Prostate gland (tissue), 2 donors: ENCODE results near the gene CPOX. TPM values are rescaled to one million over a fixed set of nuclear protein-coding genes. Genes with fewer than 3 reads are reported as not detected.

Experiments
- DNase-seq: peaks from one replicate; pipeline ENCODE4 v3.0.0-alpha.2; 2019; ENCODE audit warnings: low spot score
- H3K27ac ChIP-seq, 2 donors: fragments of 200-600 bp; sonication (generic); 2 replicates each; pipeline ENCODE4 v1.5.1; 2017 to 2019
- H3K27me3 ChIP-seq: fragments of 200-600 bp; sonication (generic); replicated peaks from 2 replicates; pipeline ENCODE4 v1.5.1; 2019; ENCODE audit not compliant: insufficient read depth
- H3K36me3 ChIP-seq, 2 donors: fragments of 200-600 bp; sonication (generic); 1 replicate in 1 of 2; 2 replicates in 1 of 2; pipeline versions ENCODE4 v1.5.1 to v1.8.1; 2017 to 2019
- H3K4me1 ChIP-seq: fragments of 200-600 bp; sonication (generic); replicated peaks from 2 replicates; pipeline ENCODE4 v1.5.1; 2019
- H3K4me3 ChIP-seq, 2 donors: fragments of 200-600 bp; sonication (generic); 2 replicates each; pipeline ENCODE4 v1.5.1; 2017 to 2019
- H3K9me3 ChIP-seq: fragments of 200-600 bp; sonication (generic); 2 replicates; pipeline ENCODE4 v1.5.1; 2017
- CTCF ChIP-seq, 4 experiments: fragments of 200-600 bp in 2 of 4; fragments of 450-650 bp in 2 of 4; sonication (generic) in 2 of 4; IDR thresholded peaks; 1 replicate in 3 of 4; 2 replicates in 1 of 4; pipeline ENCODE4 v1.5.1; 2016 to 2019; ENCODE audit warnings: antibody characterized with exemption in 4 of 4, mild to moderate bottlenecking in 2 of 4, moderate library complexity in 2 of 4
- POLR2A ChIP-seq: fragments of 450-650 bp; IDR thresholded peaks from one replicate; pipeline ENCODE4 v1.6.1; 2016; ENCODE audit warnings: antibody characterized with exemption, mild to moderate bottlenecking
- POLR2AphosphoS5 ChIP-seq: sonication (generic); formaldehyde crosslinking; IDR thresholded peaks from one replicate; pipeline ENCODE4 v1.6.1; 2017; ENCODE audit warnings: antibody characterized with exemption
- WGBS: methylation state at CpG from one replicate; pipeline ENCODE4 v1.1.5; 2018; 5-methylcytosine and 5-hydroxymethylcytosine counted together
- intact Hi-C: fragments of 100-400 bp; cut with DNase I; formaldehyde crosslinking; loops from one replicate; pipeline ENCODE4 v1.14.2; 2022
- total RNA-seq, 2 donors: library from RNA; depleted of rRNA; stranded (reverse); fragments of >200 nt; gene quantifications; one replicate each; pipeline ENCODE4 v1.1.0, GENCODE V29; 2016

CPOX gene
- total RNA-seq, 2 donors from 2014 or later = 25.3 to 25.6 TPM

DNA sequence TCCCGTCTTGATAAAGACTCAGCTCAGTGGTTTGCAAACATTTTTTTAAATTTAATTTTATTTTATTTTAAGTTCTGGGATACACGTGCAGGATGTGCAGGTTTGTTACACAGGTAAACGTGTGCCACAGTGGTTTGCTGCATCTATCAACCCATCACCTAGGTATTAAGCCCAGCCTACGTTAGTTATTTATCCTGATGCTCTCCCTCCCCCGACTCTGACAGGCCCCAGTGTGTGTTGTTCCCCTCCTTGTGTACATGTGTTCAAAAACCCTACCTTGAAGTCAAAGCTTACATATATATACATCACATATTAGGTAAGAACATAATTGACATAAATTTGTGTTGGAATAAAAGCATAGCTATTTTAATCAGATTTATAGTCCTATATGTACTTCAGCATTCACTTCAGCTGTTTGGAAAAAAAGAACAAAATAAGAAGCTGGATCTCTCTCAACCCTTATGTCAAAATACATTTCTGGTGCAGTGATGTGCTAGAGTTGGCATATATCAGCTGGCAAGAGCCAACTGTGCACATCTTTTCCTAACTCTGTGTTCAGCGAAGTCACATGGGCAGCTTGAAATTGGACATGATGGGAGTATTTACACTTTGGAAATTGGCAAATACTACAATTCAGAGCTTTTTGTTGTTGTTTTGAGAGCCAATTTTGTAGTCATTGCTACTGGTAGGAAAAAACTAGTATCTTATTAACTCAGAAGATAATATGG lies 35.1 kb downstream of the CPOX start:
- no peak for DNase-seq
- no peak overlapping the region for H3K4me3 ChIP-seq
- no peaks in the 10 kb centered on the region for H3K36me3 ChIP-seq
- no peak overlapping the region for H3K27ac ChIP-seq
- intact Hi-C loops = no loop called here
- WGBS = 79% methylated on average over 6 of the region's 6 CpGs
- H3K9me3 ChIP-seq = no peaks in the 10 kb centered on the region
- no peaks in the 10 kb centered on the region for H3K4me1 ChIP-seq
- TF ChIP-seq CTCF (IDR thresholded peaks at IDR 0.05) = no peak
- TF ChIP-seq POLR2AphosphoS5 = no peak
- TF ChIP-seq POLR2A = no peak
- no peaks in the 10 kb centered on the region for H3K27me3 ChIP-seq

- no peak for TF ChIP-seq POLR2AphosphoS5
- TF ChIP-seq POLR2A = no peak
- TF ChIP-seq CTCF (IDR thresholded peaks at IDR 0.05) = no peak
- Histone ChIP-seq H3K27me3 (no peaks in the 10 kb centered on the region), H3K9me3 (no peaks in the 10 kb centered on the region), H3K36me3 (no peaks in the 10 kb centered on the region), H3K4me1 (no peaks in the 10 kb centered on the region), H3K27ac (no peak overlapping the region), H3K4me3 (no peak overlapping the region)
- WGBS = 70% methylated on average over 4 of the region's 4 CpGs
- no peak for DNase-seq
- intact Hi-C loops = no loop called here
These were observed 35.9 kb downstream of the CPOX start for GRCh38 chr3:98557324-98558010.

- TF ChIP-seq POLR2AphosphoS5 (no peak), POLR2A (no peak), CTCF (IDR thresholded peaks at IDR 0.05) (no peak)
- intact Hi-C loops = no loop called here
- Histone ChIP-seq H3K4me3 (no peak overlapping the region), H3K36me3 (no peaks in the 10 kb centered on the region), H3K4me1 (no peaks in the 10 kb centered on the region), H3K27me3 (no peaks in the 10 kb centered on the region), H3K27ac (no peak overlapping the region), H3K9me3 (no peaks in the 10 kb centered on the region)
- no peak for DNase-seq
- WGBS = 84% methylated on average over 7 of the region's 7 CpGs
These were observed 37.0 kb downstream of the CPOX start for GRCh38 chr3:98556164-98557130.

GRCh38 chr3:98555025-98555379 lies 38.4 kb downstream of the CPOX start:
- Histone ChIP-seq H3K27ac (no peak overlapping the region), H3K4me1 (no peaks in the 10 kb centered on the region), H3K4me3 (no peak overlapping the region), H3K36me3 (no peaks in the 10 kb centered on the region), H3K27me3 (no peaks in the 10 kb centered on the region), H3K9me3 (no peaks in the 10 kb centered on the region)
- DNase-seq = no peak
- TF ChIP-seq POLR2A = no peak
- TF ChIP-seq CTCF (IDR thresholded peaks at IDR 0.05) = no peak
- no peak for TF ChIP-seq POLR2AphosphoS5
- intact Hi-C loops = no loop called here
- 42% methylated on average over 4 of the region's 4 CpGs for WGBS
